GM18951 (cell line): ENCODE data around the gene MUC22.
"Not testable (repeated sequence)": the region's sequence is repeated elsewhere in the genome, so short reads cannot be mapped to it uniquely, and the experiment has no call there.

Experiments used
- POLR2A ChIP-seq: IDR thresholded peaks from 4 replicates; pipeline ENCODE4 v1.6.1; 2011; ENCODE audit warnings: mild to moderate bottlenecking; ENCODE audit not compliant: insufficient read length, insufficient read depth; ENCODE audit errors: extremely low read depth
- in situ Hi-C: fragments of 300-500 bp; cut with MboI; formaldehyde crosslinking; loops from one replicate; pipeline ENCODE4 v1.12.0; 2022; ENCODE audit warnings: low sequenced_read_pairs, mixed read lengths, inconsistent platforms; ENCODE audit not compliant: unreplicated experiment

Gene MUC22

DNA sequence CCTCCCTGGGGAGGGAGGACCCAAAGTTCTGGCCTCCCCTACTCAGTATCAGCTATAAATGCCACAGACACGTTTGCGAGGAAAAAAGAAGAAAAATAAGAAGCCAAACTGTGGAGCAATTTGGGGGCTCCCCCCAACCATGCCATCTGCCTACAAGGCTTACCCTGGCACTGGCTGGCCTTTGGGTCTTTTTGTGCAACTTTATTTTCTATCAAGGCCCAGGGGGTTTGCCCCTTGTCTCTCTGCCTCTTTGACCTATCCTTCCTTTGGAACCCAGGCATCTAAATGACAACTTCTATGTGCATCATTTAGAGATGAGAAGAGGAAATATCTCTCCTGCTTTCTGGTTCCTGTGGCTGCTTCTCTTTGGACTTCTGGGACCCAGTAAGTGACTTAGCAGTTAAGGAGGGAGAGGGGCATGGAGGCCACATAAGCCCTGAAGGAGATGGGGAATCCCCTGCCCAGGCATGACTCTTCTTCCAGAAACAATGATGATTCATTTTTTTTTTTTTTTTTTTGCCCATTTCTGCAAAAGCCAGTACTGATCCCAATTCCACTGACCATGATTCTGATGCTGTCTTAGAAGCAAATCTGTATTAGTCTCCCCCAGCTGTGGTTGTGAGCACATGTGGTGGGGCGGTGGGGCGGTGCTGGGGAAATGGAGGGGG, at the start of gene MUC22:
Gene MUC22, plus strand, starts transcription at position 82 of the 668 bp plus-strand sequence. Its CDS starts 233 bp downstream, at position 315.
- in situ Hi-C loops = no loop called here
- TF ChIP-seq POLR2A = no peak

- TF ChIP-seq POLR2A = no peak
- in situ Hi-C loops = no loop called here
Measured at GRCh38 chr6:30960907-30961673, 49.2 kb upstream of the MUC22 start.

- in situ Hi-C loops = no loop called here
- TF ChIP-seq POLR2A = no peak
Measured at GRCh38 chr6:30962716-30963115, 47.6 kb upstream of the MUC22 start.

GRCh38 chr6:30963641-30964040, 46.6 kb upstream of the MUC22 start:
- in situ Hi-C loops = no loop called here

DNA sequence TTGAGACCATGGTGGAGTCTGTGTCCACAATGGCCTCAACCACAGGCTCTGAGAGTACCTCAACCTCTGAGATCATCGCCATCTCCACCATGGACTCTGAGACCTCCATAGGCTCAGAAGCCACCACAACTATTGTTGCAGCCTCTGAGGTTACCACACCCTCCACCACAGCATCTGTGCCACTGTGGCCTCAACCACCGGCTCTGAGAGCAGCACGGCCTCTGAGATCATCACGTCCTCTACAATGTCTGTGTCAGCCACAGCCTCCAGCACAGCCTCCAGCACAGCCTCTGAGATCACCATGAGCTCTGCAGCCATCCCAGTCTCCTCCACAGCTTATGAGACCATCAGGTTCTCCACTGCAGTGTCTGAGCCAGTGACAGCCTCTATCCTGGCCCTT, 46.2 kb upstream of the MUC22 start:
- TF ChIP-seq POLR2A = no peak
- in situ Hi-C loops = no loop called here

More at GRCh38 chr6:30963641-30964040, 46.6 kb upstream of the MUC22 start:
- no peak for TF ChIP-seq POLR2A

DNA sequence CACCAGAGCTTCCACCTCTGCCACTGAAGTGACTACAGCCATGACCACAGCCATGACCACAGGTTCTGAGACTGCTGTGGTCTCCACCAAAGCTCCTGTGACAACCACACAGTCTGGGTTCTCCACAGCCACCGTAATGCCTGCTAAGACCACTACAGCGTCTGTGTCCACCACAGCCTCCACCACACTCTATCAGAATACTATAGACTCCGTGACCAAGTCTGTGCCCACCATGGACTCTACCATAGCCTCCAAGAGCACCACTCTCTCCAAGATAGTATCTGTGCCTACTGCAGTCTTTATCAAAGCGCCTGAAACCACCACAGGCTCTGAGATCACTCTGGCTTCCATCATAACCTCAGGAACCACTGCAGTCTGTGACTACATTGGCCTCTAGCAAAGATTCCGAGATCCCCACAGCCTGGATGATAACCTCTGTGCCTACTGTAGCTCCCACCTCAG, 45.1 kb upstream of the MUC22 start:
- in situ Hi-C loops = no loop called here
- TF ChIP-seq POLR2A = no peak

DNA sequence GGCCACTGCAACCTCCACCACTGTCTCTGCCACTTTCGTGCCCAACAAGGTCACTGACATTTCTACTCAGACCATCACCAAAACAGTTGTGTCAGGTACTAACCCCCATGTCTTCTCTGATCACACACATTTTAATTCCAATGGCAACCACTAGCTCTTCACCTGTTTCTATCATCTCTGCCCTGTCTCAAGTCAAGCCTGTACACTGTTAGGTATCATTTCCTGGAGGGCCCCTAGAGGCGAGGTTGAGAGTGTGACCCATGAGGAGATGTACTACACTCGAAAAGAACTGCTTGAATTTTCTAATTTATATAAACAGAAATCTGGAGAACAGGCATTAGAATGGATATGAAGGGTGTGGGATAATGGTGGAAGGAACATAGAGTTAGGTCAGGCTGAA, 44.1 kb upstream of the MUC22 start:
- in situ Hi-C loops = no loop called here
- no peak for TF ChIP-seq POLR2A

DNA sequence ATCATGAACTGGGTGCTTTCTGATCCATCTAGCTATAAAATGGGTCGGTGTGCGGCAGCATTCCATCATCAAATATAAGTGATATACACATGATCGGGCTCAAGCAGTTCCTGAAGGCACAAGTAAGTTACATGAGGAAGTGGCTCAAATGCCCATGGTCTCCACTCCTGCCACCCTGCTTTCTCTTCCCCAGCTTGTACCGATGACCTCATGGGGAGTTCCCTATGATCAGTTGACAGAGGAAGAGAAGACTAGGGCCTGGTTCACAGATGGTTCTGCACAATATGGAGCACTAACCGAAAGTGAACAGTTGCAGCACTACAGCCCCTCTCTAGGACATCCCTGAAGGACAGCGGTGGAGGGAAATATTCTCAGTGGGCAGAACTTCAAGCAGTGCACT, 41.1 kb upstream of the MUC22 start:
- in situ Hi-C loops = not testable (repeated sequence)

DNA sequence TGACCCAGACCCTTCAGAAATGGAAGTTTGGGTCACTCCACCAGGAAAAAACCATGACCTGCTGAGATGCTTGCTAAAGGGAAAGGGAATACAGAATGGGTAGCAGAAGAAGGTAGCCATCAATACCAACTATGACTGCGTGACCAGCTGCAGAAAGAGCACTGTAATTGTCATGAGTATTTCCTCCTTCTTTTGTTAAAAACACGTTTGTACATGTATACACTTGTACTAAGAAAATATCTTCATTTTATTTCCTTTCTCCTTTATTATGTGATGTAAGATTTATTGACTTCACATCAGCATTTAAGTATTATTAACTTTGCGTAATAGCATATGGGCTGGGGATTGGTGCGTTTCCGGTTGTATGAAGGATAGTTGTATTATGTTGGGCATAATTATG, 39.3 kb upstream of the MUC22 start:
- no peak for TF ChIP-seq POLR2A
- in situ Hi-C loops = no loop called here

DNA sequence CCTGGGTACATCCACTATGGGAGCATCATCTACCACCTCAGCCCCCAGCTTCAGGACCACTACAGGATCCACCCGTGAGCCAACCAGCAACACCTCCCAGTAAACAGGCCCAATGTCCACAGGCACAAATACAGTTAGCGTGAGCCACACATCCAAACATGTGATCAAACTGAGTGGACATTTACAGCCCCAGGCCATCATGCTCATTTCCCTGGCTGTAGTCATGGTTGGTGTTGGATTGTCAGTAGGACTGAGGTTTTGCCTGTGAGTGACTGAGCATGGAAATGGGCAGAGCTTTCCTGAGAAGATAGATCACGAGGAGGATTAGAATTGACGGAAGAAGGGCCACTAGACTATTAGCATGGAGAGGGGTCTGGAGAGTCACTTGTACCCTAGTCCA, 37.5 kb upstream of the MUC22 start:
- in situ Hi-C loops = no loop called here
- no peak for TF ChIP-seq POLR2A

GRCh38 chr6:30974490-30975252, 35.6 kb upstream of the MUC22 start:
- TF ChIP-seq POLR2A = no peak
- in situ Hi-C loops = no loop called here

GRCh38 chr6:30979141-30979540, 31.1 kb upstream of the MUC22 start:
- in situ Hi-C loops = no loop called here
- no peak for TF ChIP-seq POLR2A

GRCh38 chr6:30979690-30980089, 30.6 kb upstream of the MUC22 start:
- no peak for TF ChIP-seq POLR2A
- in situ Hi-C loops = no loop called here
